AG09309 (cell line): ENCODE measurements around the gene KIF7.
"Not testable (repeated sequence)": the region's sequence is repeated elsewhere in the genome, so short reads cannot be mapped to it uniquely, and the experiment has no call there.

Experiments used
- DNase-seq: peaks from one replicate; pipeline ENCODE4 v3.0.0-alpha.2; 2010; ENCODE audit warnings: low read depth
- H3K4me3 ChIP-seq: 2 replicates; pipeline ENCODE4 v1.5.1; 2011; ENCODE audit warnings: mild to moderate bottlenecking, low read depth, low read length, moderate library complexity; ENCODE audit not compliant: control insufficient read depth
- TF ChIP-seq, protein P1 (sequence below): IDR thresholded peaks from 2 replicates; pipeline ENCODE4 v1.5.1; 2011; ENCODE audit warnings: mild to moderate bottlenecking, low read depth, low read length, inconsistent platforms; ENCODE audit not compliant: insufficient read depth, control insufficient read depth; ENCODE audit errors: missing control alignments

Gene KIF7

DNA sequence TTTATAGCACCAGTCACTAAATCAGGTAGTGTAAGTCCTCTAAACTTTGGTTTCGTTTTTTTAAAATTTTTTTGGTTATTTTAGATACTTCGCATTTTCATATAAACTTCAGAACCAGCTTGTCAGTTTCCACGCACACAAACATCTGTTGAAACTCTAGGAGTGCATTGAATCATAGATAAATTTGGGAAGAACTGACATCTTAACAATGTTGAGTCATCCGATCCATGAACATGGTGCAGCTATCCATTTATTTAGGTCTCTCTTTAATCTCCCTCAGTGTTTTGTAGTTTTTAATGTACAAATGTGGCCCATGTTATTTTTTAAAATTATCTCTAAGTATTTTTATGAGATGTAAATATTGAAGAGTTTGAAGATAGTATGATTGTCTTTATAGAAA lies 62.2 kb downstream of the KIF7 start:
- no peak for DNase-seq
- TF ChIP-seq, protein P1, sequence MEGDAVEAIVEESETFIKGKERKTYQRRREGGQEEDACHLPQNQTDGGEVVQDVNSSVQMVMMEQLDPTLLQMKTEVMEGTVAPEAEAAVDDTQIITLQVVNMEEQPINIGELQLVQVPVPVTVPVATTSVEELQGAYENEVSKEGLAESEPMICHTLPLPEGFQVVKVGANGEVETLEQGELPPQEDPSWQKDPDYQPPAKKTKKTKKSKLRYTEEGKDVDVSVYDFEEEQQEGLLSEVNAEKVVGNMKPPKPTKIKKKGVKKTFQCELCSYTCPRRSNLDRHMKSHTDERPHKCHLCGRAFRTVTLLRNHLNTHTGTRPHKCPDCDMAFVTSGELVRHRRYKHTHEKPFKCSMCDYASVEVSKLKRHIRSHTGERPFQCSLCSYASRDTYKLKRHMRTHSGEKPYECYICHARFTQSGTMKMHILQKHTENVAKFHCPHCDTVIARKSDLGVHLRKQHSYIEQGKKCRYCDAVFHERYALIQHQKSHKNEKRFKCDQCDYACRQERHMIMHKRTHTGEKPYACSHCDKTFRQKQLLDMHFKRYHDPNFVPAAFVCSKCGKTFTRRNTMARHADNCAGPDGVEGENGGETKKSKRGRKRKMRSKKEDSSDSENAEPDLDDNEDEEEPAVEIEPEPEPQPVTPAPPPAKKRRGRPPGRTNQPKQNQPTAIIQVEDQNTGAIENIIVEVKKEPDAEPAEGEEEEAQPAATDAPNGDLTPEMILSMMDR: no peak
- no peak overlapping the region for H3K4me3 ChIP-seq

DNA sequence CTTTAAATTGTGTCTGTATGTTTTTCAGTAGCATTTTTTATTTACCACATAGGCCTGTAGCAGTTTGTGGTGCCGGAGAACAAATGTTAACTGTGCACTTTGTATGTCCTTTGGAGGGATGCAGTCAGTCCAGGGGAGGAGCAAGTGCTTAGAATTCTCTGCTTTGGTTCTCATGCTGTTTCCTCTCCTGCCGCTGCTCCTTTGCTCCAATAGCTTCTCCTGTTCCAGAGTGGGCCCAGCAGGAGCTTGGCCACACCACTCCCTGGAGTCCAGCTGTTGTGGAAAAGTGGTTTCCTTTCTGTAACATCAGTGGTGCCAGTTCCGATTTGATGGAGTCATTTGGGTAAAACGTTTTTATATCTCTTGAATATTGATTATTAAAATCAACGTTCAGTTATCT lies 63.4 kb downstream of the KIF7 start:
- no peak overlapping the region for H3K4me3 ChIP-seq
- TF ChIP-seq, protein P1: no peak
- DNase-seq: no peak

DNA sequence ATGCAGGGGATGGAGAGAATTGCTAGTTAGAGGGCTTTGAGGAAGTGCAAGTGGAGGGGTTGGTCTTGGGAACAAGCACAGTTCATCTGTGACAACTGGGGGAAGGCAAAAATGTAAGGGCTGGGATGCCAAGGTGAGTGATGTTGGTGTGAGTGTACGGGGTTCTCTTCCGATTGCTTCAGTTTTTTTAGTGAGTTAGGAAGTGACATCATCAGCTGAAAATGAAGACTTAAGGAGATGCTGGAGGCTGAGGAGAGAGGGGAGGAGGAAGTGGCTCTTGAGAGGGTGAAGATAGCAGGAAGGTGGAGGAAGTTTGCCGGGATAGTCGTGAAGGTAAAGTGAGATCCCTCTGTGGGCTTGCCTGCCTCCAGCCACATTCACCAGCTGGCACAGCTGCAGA lies 67.3 kb downstream of the KIF7 start:
- peak; percentile 10 for DNase-seq
- TF ChIP-seq, protein P1: no peak

DNA sequence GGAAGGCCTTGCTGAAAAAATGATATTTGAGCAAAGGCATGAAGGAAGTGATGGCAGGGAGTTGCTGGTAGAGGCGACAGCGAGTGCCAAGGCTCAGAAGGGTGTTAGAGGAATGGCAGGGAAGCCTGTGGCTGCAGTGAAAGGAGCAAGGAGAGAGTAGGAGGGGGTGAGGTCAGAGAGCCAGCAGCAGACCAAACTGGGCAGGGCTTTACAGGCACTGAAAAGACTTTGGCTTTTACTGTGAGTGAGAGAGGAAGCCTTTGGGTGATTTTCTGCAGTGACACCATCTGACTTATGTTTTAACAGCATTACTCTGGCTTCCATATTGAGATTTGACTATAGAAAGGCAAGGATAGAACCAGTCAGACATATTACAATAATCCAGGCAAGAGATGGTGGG lies 68.6 kb downstream of the KIF7 start:
- TF ChIP-seq, protein P1: no peak

More for the DNA sequence above, 67.3 kb downstream of the KIF7 start:
- H3K4me3 ChIP-seq: no peak overlapping the region

DNA sequence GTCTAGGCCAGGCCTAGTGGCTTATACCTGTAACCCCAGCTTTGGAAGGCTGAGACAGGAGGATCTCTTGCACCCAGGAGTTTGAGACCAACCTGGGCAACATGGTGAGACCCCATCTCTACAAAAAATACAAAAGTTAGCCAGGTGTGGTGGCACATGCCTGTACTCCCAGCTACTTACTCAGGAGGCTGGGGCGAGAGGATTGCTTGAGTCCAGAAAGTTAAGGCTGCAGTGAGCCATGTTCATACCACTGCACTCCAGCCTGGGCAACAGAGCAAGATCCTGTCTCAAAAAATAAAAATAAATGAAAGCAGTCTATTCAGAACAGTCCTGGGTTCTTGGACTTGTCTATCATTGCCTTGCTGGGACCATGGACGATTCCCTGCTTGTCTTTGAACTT lies 74.5 kb downstream of the KIF7 start:
- not testable (repeated sequence) for H3K4me3 ChIP-seq, DNase-seq

More for the DNA sequence above, 68.6 kb downstream of the KIF7 start:
- no peak overlapping the region for H3K4me3 ChIP-seq
- no peak for DNase-seq

DNA sequence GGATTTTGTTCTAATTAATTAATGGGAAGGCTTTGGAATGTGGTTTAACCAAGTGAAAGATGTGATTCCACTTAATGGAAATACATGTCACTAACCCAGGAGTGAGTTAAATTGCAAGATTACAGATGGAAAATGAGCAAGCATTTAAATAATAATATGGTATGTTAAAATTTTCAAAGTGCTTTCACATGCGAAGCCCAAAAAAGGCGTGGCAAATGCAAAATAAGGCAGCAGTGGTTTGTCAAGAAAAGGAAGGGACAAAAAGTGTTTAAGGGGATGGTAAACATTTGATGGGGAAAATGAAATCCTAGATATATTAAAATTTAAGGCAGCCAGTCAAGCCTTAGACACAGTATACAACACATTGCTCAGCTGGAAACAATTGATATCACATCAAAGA lies 77.1 kb downstream of the KIF7 start:
- TF ChIP-seq, protein P1: no peak
- no peak for DNase-seq
- no peak overlapping the region for H3K4me3 ChIP-seq
